GOT3 (cell line): ENCODE data around the gene EML5.
"Not testable (repeated sequence)": the region's sequence is repeated elsewhere in the genome, so short reads cannot be mapped to it uniquely, and the experiment has no call there.

Experiments
- DNase-seq: peaks from one replicate; lab custom pipeline; 2025; ENCODE audit warnings: mixed read lengths; lab: John Stamatoyannopoulos, UW

EML5 gene

DNA sequence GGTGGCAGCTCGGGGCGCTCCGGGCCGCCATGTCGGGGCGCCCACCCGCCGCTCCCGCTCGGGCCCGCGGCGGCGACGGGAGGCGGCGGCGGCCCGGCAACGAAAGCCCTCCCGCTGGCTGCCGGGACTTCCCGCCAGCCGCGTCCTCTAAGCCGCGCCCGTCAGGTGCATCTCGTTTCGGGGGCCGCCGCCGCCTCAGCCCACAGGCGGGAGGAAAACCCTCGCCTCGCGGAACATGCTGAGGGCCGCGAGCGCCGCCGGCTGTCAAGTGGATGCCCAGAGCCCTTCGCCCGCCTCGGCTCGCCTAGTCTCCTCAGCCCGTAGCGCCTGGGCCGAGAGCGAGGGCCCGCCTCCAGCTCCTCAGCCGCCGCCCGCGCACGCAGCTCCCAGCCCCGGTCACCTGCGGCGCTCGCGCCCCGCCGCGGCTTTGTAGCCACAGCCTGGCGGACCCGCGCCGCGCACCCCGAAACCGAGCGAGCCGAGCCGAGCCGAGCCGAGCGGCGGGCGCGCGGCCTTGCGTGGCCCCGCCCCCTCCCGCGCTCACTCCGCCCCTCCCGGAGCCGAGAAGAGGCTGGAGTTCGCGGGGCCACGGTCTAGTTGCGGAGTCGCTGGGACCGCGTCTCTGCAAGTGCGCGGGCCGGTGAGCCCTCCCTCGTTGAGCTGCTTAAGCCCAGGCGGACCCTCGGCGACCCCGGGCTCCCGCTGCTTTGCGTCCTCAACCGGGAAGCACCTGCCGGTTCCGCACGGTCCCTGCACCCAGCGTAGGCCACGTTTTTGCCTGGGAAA, at the start of gene EML5:
Gene EML5 (minus strand): TSS at position 481 of the 786 bp plus-strand sequence. CDS start 450 bp downstream, at position 31.
- DNase-seq = no peak

- DNase-seq = no peak
These were observed 49.7 kb upstream of the EML5 start for GRCh38 chr14:88842414-88842813.

DNA sequence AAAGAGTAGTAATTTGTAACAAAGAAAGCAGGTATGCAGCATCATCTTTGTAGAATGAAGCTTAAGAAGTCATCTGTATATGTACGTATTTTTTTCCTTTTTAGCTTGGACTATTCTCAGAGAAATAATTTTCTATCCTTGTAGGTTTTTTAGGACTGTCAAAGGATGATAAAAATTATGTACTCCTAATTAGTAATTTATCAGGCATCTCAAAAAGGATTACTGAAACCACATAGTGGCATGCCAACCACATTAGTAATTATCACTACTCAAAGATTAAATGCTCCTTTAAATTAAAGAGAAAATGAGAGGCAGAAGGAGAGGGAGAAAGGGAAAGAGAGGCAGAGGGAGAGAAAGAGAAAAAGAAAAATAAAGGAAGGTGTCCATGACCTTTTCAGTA, 49.0 kb upstream of the EML5 start:
- no peak for DNase-seq

GRCh38 chr14:88840926-88841325, 48.2 kb upstream of the EML5 start:
- DNase-seq = no peak

DNA sequence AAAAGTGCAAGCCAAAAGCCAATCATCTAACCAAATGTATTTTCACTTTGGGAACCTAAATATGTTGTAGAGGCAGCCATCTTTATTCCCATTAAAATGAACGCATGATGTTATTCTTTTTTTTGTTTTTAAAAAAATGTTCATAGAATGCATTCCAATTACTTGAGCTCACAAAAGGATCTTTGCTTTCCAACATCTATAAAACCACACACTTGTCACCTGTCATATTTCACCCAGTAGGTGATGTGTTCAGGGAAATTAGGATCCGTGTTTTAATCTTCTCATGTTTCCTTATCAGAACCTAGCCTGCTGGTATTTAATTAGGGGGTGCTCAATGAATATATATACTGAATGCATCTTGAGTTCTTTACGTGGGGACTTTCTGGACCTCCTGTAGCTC, 45.3 kb upstream of the EML5 start:
- DNase-seq = no peak

GRCh38 chr14:88837495-88837894, 44.7 kb upstream of the EML5 start:
- DNase-seq = no peak

- DNase-seq = no peak
These were observed 42.9 kb upstream of the EML5 start for GRCh38 chr14:88835661-88836060.

GRCh38 chr14:88834883-88835431, 42.2 kb upstream of the EML5 start:
- DNase-seq = no peak

DNA sequence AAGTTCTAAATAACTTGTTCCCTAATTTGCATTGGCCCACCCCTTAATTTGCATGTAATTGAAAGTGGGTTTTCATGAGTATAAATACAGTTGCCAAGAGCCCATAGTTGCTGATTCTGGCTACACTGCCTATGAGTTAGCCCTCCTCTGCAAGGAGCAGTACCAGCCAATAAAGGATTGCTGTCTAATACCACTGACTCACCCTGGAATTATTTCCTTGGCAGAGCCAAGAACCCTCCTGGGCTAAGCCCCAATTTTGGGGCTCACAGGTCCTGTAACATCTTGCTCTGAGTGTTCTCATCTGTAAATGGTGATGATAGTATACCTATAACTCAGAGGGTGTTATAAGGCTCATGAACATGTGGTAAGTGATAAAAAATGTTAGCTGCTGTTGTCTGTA, 38.5 kb upstream of the EML5 start:
- DNase-seq = peak; percentile 1

DNA sequence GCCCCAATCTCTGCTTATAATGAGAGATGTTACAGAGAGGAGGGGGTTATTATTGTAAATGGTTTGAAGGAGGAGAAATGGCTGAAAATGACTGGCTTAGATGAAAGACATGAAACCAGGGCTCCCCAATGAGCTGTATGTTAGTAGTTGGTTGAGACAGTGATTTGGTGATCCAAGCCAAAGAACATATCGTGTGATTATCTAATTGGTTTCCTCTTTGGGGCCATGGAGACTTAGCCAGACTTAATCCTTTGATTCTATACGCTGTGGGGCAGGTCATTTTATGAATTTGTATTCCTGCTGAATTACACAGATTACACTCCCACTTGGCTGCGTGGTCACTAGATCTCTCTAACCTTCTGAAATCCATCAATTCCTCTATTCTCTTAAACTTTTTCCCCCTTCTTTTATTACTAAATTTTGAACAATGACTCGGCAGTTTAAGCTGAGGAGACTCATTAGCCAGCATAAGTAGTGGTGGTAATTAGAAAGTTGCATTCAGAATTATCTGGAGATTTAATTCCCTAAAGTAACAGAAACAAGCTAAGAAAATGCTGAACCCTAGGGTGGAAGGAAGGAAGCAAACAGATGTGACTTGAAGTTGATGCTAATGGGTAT, 37.0 kb upstream of the EML5 start:
- DNase-seq = no peak

GRCh38 chr14:88829188-88829587, 36.4 kb upstream of the EML5 start:
- DNase-seq = no peak

DNA sequence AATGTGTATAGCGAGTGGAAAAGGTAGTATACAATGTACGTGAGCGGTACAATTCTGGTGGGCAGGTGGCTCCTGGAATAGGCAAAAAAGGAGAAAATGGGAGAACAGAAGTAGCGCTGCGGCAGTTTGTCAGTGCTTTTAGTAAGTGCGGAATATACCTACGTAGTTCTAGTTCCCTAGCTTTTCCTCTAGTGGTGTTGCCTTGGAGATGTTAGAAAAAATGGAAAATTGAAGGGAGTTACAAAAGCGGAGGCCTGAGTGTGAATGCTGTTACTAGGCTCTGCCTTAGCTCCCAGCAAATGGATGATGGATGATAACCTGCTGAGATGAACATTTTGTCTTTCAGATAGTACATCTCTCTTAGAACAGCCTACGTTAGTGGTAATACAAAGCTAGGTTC, 32.8 kb upstream of the EML5 start:
- no peak for DNase-seq

GRCh38 chr14:88825078-88825458, 32.3 kb upstream of the EML5 start:
- no peak for DNase-seq

GRCh38 chr14:88824314-88825077, 31.7 kb upstream of the EML5 start, which contains the start of gene TTC8:
Gene TTC8, plus strand, starts transcription at chr14:88824651. Its CDS starts 57 bp downstream, at chr14:88824708.
- DNase-seq = peak; percentile 44

DNA sequence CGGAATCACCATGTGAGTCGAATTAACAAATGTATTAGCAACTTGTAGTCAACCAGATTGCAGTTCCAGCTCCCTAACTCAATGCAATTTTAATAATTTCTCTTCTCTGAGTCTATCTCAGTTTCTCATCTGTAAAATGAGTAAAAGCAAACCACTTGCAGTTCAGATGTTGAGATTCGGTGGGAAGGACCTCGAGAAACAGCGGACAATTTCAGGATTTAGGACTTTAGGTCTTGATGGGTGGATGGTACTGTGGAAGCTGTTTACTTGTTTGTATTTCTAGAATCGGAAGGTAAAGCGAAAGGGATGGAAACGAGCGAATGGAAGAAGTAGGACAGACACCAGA, 31.2 kb upstream of the EML5 start:
- DNase-seq = no peak

DNA sequence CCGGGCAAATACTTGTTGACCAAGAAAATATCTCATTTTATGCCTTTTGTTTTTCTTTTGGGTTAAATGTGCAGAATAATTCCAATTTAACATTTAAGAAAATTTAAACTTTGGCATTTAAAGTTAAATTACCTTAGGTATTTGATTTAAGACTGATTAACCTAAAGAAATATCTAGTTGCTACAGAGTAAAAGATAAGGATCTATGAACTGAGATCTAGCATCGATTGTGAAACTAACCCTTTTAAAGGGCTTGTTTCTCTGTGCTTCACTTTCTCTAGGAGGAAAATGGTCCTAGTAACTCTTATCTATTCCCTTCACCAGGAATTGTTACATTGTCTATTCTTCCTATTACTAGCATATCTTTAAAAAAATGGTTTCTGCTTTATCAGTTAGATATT, 29.1 kb upstream of the EML5 start:
- no peak for DNase-seq

GRCh38 chr14:88821378-88821777, 28.6 kb upstream of the EML5 start:
- no peak for DNase-seq

DNA sequence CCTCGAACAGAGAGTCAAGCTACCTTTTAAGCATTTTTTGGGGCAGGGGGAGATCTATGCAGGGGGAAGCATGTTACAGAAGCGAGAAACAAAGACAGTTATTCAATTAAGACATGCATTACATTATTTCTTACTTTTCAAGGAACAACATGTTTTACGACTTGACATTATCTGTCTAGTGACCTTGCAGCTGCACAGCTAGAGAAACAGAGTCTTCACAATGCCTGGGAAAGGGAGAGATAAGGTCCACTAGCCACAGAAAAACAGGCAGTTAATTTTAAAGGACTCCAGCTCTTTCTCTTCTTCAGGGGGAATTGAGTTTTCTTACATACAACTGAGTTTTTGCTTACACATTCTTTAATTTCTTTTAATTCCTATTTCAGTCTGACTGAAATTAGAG, 26.9 kb upstream of the EML5 start:
- not testable (repeated sequence) for DNase-seq

GRCh38 chr14:88818018-88818417, 25.3 kb upstream of the EML5 start:
- DNase-seq = no peak

GRCh38 chr14:88815980-88816379, 23.2 kb upstream of the EML5 start:
- no peak for DNase-seq

DNA sequence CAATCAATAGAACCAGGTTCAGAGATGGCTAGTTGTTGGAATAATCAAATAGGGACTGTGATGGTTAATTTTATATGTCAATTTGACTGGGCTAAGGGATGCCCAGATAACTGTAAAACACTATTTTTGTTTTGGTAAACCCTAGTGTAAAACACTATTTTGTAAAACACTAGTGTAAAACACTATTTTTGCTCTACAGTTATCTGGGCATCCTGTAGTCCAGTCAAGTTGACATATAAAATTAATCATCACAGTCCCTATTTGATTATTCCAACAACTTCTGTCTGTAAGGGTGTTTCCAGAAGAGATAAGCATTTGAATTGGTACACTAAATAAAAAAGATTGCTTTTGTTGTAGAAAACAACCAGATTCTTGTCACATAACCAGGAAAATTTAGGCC, 15.6 kb upstream of the EML5 start:
- no peak for DNase-seq

DNA sequence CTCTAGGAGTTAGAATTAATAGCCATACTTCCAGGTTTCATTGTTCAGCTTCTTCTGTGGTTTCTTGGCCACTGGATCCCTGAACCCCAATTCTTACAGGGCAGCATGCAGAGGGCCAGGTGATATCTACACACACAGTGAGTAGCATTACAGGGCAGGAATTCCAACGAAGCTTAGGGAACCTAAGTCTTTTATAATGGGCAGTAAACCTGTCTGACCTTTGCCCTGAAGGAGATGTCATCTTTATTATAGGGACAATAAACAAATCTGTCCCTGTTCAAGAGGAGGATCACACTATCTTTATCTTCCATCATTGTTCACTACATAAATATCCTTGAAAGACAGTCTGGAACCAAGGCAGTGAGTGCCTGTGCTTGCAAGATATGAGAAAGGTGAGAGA, 11.7 kb upstream of the EML5 start:
- DNase-seq = no peak

DNA sequence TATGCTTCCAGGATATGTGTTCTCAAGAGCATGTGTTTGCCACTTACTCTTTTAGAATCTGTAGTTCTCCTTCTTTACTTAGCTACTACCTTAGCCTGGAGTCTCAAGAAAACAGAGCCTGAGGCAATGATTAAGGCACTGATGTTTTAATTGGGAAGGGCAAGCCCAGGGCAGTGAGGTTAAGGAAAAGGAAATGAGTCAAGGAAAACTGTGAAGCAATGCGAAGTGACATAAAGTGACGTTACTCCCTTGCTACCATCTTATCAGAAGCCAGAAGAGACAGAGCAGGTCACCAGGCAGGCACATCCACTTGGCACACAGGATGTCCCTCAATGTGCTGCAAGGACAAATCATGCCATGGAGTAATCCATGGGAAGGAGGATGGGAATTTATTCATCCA, 11.3 kb upstream of the EML5 start:
- DNase-seq = no peak
